ENCODE data around the gene CDK6.

Gene CDK6

DNA sequence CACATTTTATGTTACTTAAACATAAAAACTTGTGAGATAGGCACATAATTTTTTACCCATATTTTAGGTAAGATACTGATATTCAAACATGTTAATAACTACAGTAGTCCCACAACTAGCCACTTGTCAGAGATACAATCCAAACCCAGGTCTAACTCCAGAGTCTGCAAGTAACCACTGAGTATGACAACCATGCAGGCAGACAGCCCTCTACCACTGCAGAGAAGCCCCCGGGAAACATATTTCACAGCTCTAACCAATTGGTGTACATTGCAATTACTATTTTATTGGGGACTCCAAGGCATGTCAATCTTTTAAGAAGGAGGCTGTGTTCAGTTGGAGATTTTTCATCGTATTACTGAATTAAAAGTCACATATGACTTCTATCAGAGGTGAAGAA is 139.0 kb downstream of the CDK6 start:
- no peaks in the 10 kb centered on the region for H3K9me3 ChIP-seq (ENCODE audit: severe bottlenecking)
- H3K4me3 ChIP-seq (ENCODE audit: severe bottlenecking), result no peak overlapping the region
- H3K36me3 ChIP-seq (ENCODE audit: low read depth), result peaks cover 6% of the 10 kb centered on the region; the same call in 1 of the 2 replicates
- ATAC-seq (ENCODE audit: low read depth), result no peak
- TF ChIP-seq, protein P1, sequence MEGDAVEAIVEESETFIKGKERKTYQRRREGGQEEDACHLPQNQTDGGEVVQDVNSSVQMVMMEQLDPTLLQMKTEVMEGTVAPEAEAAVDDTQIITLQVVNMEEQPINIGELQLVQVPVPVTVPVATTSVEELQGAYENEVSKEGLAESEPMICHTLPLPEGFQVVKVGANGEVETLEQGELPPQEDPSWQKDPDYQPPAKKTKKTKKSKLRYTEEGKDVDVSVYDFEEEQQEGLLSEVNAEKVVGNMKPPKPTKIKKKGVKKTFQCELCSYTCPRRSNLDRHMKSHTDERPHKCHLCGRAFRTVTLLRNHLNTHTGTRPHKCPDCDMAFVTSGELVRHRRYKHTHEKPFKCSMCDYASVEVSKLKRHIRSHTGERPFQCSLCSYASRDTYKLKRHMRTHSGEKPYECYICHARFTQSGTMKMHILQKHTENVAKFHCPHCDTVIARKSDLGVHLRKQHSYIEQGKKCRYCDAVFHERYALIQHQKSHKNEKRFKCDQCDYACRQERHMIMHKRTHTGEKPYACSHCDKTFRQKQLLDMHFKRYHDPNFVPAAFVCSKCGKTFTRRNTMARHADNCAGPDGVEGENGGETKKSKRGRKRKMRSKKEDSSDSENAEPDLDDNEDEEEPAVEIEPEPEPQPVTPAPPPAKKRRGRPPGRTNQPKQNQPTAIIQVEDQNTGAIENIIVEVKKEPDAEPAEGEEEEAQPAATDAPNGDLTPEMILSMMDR (IDR thresholded peaks at IDR 0.05; ENCODE audit: poor library complexity, severe bottlenecking), result no peak
- peaks cover 28% of the 10 kb centered on the region for H3K4me1 ChIP-seq (ENCODE audit: insufficient read depth, poor library complexity, severe bottlenecking)
- no peak for DNase-seq (ENCODE audit: low spot score)
- peak overlapping the region; percentile 69 for H3K27ac ChIP-seq (ENCODE audit: poor library complexity, severe bottlenecking)
- no peaks in the 10 kb centered on the region for H3K27me3 ChIP-seq (ENCODE audit: insufficient read depth, poor library complexity, severe bottlenecking)

GRCh38 chr7:92697012-92697411 is 139.4 kb downstream of the CDK6 start:
- TF ChIP-seq, protein P1 (IDR thresholded peaks at IDR 0.05; ENCODE audit: poor library complexity, severe bottlenecking), result no peak
- no peak for ATAC-seq (ENCODE audit: low read depth)
- no peaks in the 10 kb centered on the region for H3K27me3 ChIP-seq (ENCODE audit: insufficient read depth, poor library complexity, severe bottlenecking)
- peaks cover 6% of the 10 kb centered on the region; the same call in 1 of the 2 replicates for H3K36me3 ChIP-seq (ENCODE audit: low read depth)
- H3K4me1 ChIP-seq (ENCODE audit: insufficient read depth, poor library complexity, severe bottlenecking), result peaks cover 28% of the 10 kb centered on the region
- H3K9me3 ChIP-seq (ENCODE audit: severe bottlenecking), result no peaks in the 10 kb centered on the region
- no peak overlapping the region for H3K4me3 ChIP-seq (ENCODE audit: severe bottlenecking)
- peak overlapping the region; percentile 69 for H3K27ac ChIP-seq (ENCODE audit: poor library complexity, severe bottlenecking)
- DNase-seq (ENCODE audit: low spot score), result no peak

- TF ChIP-seq, protein P1 (IDR thresholded peaks at IDR 0.05; ENCODE audit: poor library complexity, severe bottlenecking), result no peak
- peak overlapping the region; percentile 69 for H3K27ac ChIP-seq (ENCODE audit: poor library complexity, severe bottlenecking)
- H3K4me1 ChIP-seq (ENCODE audit: insufficient read depth, poor library complexity, severe bottlenecking), result peaks cover 28% of the 10 kb centered on the region
- H3K36me3 ChIP-seq (ENCODE audit: low read depth), result peaks cover 6% of the 10 kb centered on the region; the same call in 1 of the 2 replicates
- H3K9me3 ChIP-seq (ENCODE audit: severe bottlenecking), result no peaks in the 10 kb centered on the region
- no peak for DNase-seq (ENCODE audit: low spot score)
- no peak for ATAC-seq (ENCODE audit: low read depth)
- H3K4me3 ChIP-seq (ENCODE audit: severe bottlenecking), result no peak overlapping the region
- no peaks in the 10 kb centered on the region for H3K27me3 ChIP-seq (ENCODE audit: insufficient read depth, poor library complexity, severe bottlenecking)
These were observed 139.8 kb downstream of the CDK6 start for GRCh38 chr7:92696584-92696983.

- DNase-seq (ENCODE audit: low spot score), result no peak
- H3K27ac ChIP-seq (ENCODE audit: poor library complexity, severe bottlenecking), result peak overlapping the region; percentile 69
- TF ChIP-seq, protein P1 (IDR thresholded peaks at IDR 0.05; ENCODE audit: poor library complexity, severe bottlenecking), result no peak
- peak overlapping the region; percentile 20 for H3K4me3 ChIP-seq (ENCODE audit: severe bottlenecking)
- no peaks in the 10 kb centered on the region for H3K27me3 ChIP-seq (ENCODE audit: insufficient read depth, poor library complexity, severe bottlenecking)
- H3K9me3 ChIP-seq (ENCODE audit: severe bottlenecking), result no peaks in the 10 kb centered on the region
- peaks cover 28% of the 10 kb centered on the region for H3K4me1 ChIP-seq (ENCODE audit: insufficient read depth, poor library complexity, severe bottlenecking)
- peak; percentile 62 for ATAC-seq (ENCODE audit: low read depth)
- H3K36me3 ChIP-seq (ENCODE audit: low read depth), result peaks cover 6% of the 10 kb centered on the region; the same call in 1 of the 2 replicates
These were observed 140.8 kb downstream of the CDK6 start for GRCh38 chr7:92695308-92696261.
